ENCODE results near the gene DAGLA.

Gene DAGLA

GRCh38 chr11:61761440-61762222, 81.4 kb downstream of the DAGLA start:
- Histone ChIP-seq H3K9ac (ENCODE audit: low read depth in 1 of 2, low read length in 2 of 2) (no peak overlapping the region), H3K9me3 (ENCODE audit: control insufficient read depth in 2 of 2, low read length in 2 of 2) (no peaks in the 10 kb centered on the region), H3K4me1 (ENCODE audit: control insufficient read depth in 2 of 2, insufficient read depth in 2 of 2, low read length in 2 of 2) (peaks cover 10 to 13% of the 10 kb centered on the region in 2 donors), H3K27ac (ENCODE audit: low read depth in 2 of 2, low read length in 2 of 2) (no peak overlapping the region), H3K27me3 (ENCODE audit: control insufficient read depth in 2 of 2, insufficient read depth in 2 of 2, low read length in 2 of 2) (no peaks in the 10 kb centered on the region), H3K36me3 (ENCODE audit: control insufficient read depth in 2 of 2, insufficient read depth in 2 of 2, low read length in 2 of 2) (no peaks in the 10 kb centered on the region), H3K4me3 (ENCODE audit: low read length in 2 of 2) (no peak overlapping the region)

GRCh38 chr11:61762223-61762615, 82.0 kb downstream of the DAGLA start:
- Histone ChIP-seq H3K4me1 (ENCODE audit: control insufficient read depth in 2 of 2, insufficient read depth in 2 of 2, low read length in 2 of 2) (peaks cover 6 to 8% of the 10 kb centered on the region in 2 donors), H3K36me3 (ENCODE audit: control insufficient read depth in 2 of 2, insufficient read depth in 2 of 2, low read length in 2 of 2) (no peaks in the 10 kb centered on the region), H3K4me3 (ENCODE audit: low read length in 2 of 2) (no peak overlapping the region), H3K9me3 (ENCODE audit: control insufficient read depth in 2 of 2, low read length in 2 of 2) (no peaks in the 10 kb centered on the region), H3K27me3 (ENCODE audit: control insufficient read depth in 2 of 2, insufficient read depth in 2 of 2, low read length in 2 of 2) (no peaks in the 10 kb centered on the region), H3K27ac (ENCODE audit: low read depth in 2 of 2, low read length in 2 of 2) (no peak overlapping the region), H3K9ac (ENCODE audit: low read depth in 1 of 2, low read length in 2 of 2) (no peak overlapping the region)

GRCh38 chr11:61762798-61763197, 82.6 kb downstream of the DAGLA start:
- no peak overlapping the region for H3K4me3 ChIP-seq (ENCODE audit: low read length in 2 of 2)
- no peaks in the 10 kb centered on the region for H3K9me3 ChIP-seq (ENCODE audit: control insufficient read depth in 2 of 2, low read length in 2 of 2)
- H3K36me3 ChIP-seq (ENCODE audit: control insufficient read depth in 2 of 2, insufficient read depth in 2 of 2, low read length in 2 of 2): no peaks in the 10 kb centered on the region
- H3K27ac ChIP-seq (ENCODE audit: low read depth in 2 of 2, low read length in 2 of 2): no peak overlapping the region
- H3K4me1 ChIP-seq (ENCODE audit: control insufficient read depth in 2 of 2, insufficient read depth in 2 of 2, low read length in 2 of 2): peaks cover under 1 to 2% of the 10 kb centered on the region in 2 donors
- no peak overlapping the region for H3K9ac ChIP-seq (ENCODE audit: low read depth in 1 of 2, low read length in 2 of 2)
- no peaks in the 10 kb centered on the region for H3K27me3 ChIP-seq (ENCODE audit: control insufficient read depth in 2 of 2, insufficient read depth in 2 of 2, low read length in 2 of 2)

GRCh38 chr11:61763930-61764605, 83.9 kb downstream of the DAGLA start:
- Histone ChIP-seq H3K9ac (ENCODE audit: low read depth in 1 of 2, low read length in 2 of 2) (no peak overlapping the region), H3K4me3 (ENCODE audit: low read length in 2 of 2) (no peak overlapping the region), H3K27me3 (ENCODE audit: control insufficient read depth in 2 of 2, insufficient read depth in 2 of 2, low read length in 2 of 2) (no peaks in the 10 kb centered on the region), H3K4me1 (ENCODE audit: control insufficient read depth in 2 of 2, insufficient read depth in 2 of 2, low read length in 2 of 2) (peaks cover 0 to 2% of the 10 kb centered on the region in 2 donors), H3K27ac (ENCODE audit: low read depth in 2 of 2, low read length in 2 of 2) (no peak overlapping the region), H3K36me3 (ENCODE audit: control insufficient read depth in 2 of 2, insufficient read depth in 2 of 2, low read length in 2 of 2) (no peaks in the 10 kb centered on the region), H3K9me3 (ENCODE audit: control insufficient read depth in 2 of 2, low read length in 2 of 2) (no peaks in the 10 kb centered on the region)

- Histone ChIP-seq H3K9ac (ENCODE audit: low read depth in 1 of 2, low read length in 2 of 2) (no peak overlapping the region), H3K4me1 (ENCODE audit: control insufficient read depth in 2 of 2, insufficient read depth in 2 of 2, low read length in 2 of 2) (peaks cover 0 to 2% of the 10 kb centered on the region in 2 donors), H3K36me3 (ENCODE audit: control insufficient read depth in 2 of 2, insufficient read depth in 2 of 2, low read length in 2 of 2) (no peaks in the 10 kb centered on the region), H3K27ac (ENCODE audit: low read depth in 2 of 2, low read length in 2 of 2) (no peak overlapping the region), H3K27me3 (ENCODE audit: control insufficient read depth in 2 of 2, insufficient read depth in 2 of 2, low read length in 2 of 2) (no peaks in the 10 kb centered on the region), H3K4me3 (ENCODE audit: low read length in 2 of 2) (no peak overlapping the region), H3K9me3 (ENCODE audit: control insufficient read depth in 2 of 2, low read length in 2 of 2) (no peaks in the 10 kb centered on the region)
Measured at GRCh38 chr11:61764606-61765260, 84.5 kb downstream of the DAGLA start.

- H3K27me3 ChIP-seq (ENCODE audit: control insufficient read depth in 2 of 2, insufficient read depth in 2 of 2, low read length in 2 of 2): no peaks in the 10 kb centered on the region
- H3K9ac ChIP-seq (ENCODE audit: low read depth in 1 of 2, low read length in 2 of 2): no peak overlapping the region
- H3K27ac ChIP-seq (ENCODE audit: low read depth in 2 of 2, low read length in 2 of 2): no peak overlapping the region
- H3K4me1 ChIP-seq (ENCODE audit: control insufficient read depth in 2 of 2, insufficient read depth in 2 of 2, low read length in 2 of 2): peaks cover 0 to 2% of the 10 kb centered on the region in 2 donors
- no peaks in the 10 kb centered on the region for H3K36me3 ChIP-seq (ENCODE audit: control insufficient read depth in 2 of 2, insufficient read depth in 2 of 2, low read length in 2 of 2)
- no peak overlapping the region for H3K4me3 ChIP-seq (ENCODE audit: low read length in 2 of 2)
- H3K9me3 ChIP-seq (ENCODE audit: control insufficient read depth in 2 of 2, low read length in 2 of 2): no peaks in the 10 kb centered on the region
Measured at GRCh38 chr11:61765550-61766253, 85.5 kb downstream of the DAGLA start.

- Histone ChIP-seq H3K27ac (ENCODE audit: low read depth in 2 of 2, low read length in 2 of 2) (no peak overlapping the region), H3K27me3 (ENCODE audit: control insufficient read depth in 2 of 2, insufficient read depth in 2 of 2, low read length in 2 of 2) (no peaks in the 10 kb centered on the region), H3K9ac (ENCODE audit: low read depth in 1 of 2, low read length in 2 of 2) (no peak overlapping the region)
Measured at GRCh38 chr11:61766353-61766841, 86.2 kb downstream of the DAGLA start.

GRCh38 chr11:61768376-61769076, 88.3 kb downstream of the DAGLA start:
- H3K4me3 ChIP-seq (ENCODE audit: low read length in 2 of 2): no peak overlapping the region
- H3K4me1 ChIP-seq (ENCODE audit: control insufficient read depth in 2 of 2, insufficient read depth in 2 of 2, low read length in 2 of 2): peaks cover 3 to 5% of the 10 kb centered on the region in 2 donors
- no peaks in the 10 kb centered on the region for H3K36me3 ChIP-seq (ENCODE audit: control insufficient read depth in 2 of 2, insufficient read depth in 2 of 2, low read length in 2 of 2)
- no peak overlapping the region for H3K27ac ChIP-seq (ENCODE audit: low read depth in 2 of 2, low read length in 2 of 2)
- H3K9ac ChIP-seq (ENCODE audit: low read depth in 1 of 2, low read length in 2 of 2): no peak overlapping the region
- H3K27me3 ChIP-seq (ENCODE audit: control insufficient read depth in 2 of 2, insufficient read depth in 2 of 2, low read length in 2 of 2): no peaks in the 10 kb centered on the region
- no peaks in the 10 kb centered on the region for H3K9me3 ChIP-seq (ENCODE audit: control insufficient read depth in 2 of 2, low read length in 2 of 2)

More at GRCh38 chr11:61766353-61766841, 86.2 kb downstream of the DAGLA start:
- H3K4me1 ChIP-seq (ENCODE audit: control insufficient read depth in 2 of 2, insufficient read depth in 2 of 2, low read length in 2 of 2): peaks cover 0 to 2% of the 10 kb centered on the region in 2 donors
- no peaks in the 10 kb centered on the region for H3K36me3 ChIP-seq (ENCODE audit: control insufficient read depth in 2 of 2, insufficient read depth in 2 of 2, low read length in 2 of 2)
- no peak overlapping the region for H3K4me3 ChIP-seq (ENCODE audit: low read length in 2 of 2)
- no peaks in the 10 kb centered on the region for H3K9me3 ChIP-seq (ENCODE audit: control insufficient read depth in 2 of 2, low read length in 2 of 2)

- Histone ChIP-seq H3K9ac (ENCODE audit: low read depth in 1 of 2, low read length in 2 of 2) (no peak overlapping the region), H3K36me3 (ENCODE audit: control insufficient read depth in 2 of 2, insufficient read depth in 2 of 2, low read length in 2 of 2) (no peaks in the 10 kb centered on the region), H3K27me3 (ENCODE audit: control insufficient read depth in 2 of 2, insufficient read depth in 2 of 2, low read length in 2 of 2) (no peaks in the 10 kb centered on the region), H3K9me3 (ENCODE audit: control insufficient read depth in 2 of 2, low read length in 2 of 2) (no peaks in the 10 kb centered on the region), H3K4me1 (ENCODE audit: control insufficient read depth in 2 of 2, insufficient read depth in 2 of 2, low read length in 2 of 2) (peaks cover 3 to 5% of the 10 kb centered on the region in 2 donors), H3K4me3 (ENCODE audit: low read length in 2 of 2) (no peak overlapping the region), H3K27ac (ENCODE audit: low read depth in 2 of 2, low read length in 2 of 2) (no peak overlapping the region)
Measured at GRCh38 chr11:61769169-61769920, 89.2 kb downstream of the DAGLA start.
